ENCODE measurements around the gene GPBP1L1.
"Not testable (repeated sequence)": the region's sequence is repeated elsewhere in the genome, so short reads cannot be mapped to it uniquely, and the experiment has no call there.

GPBP1L1 gene

GRCh38 chr1:45687754-45688740, 1.7 kb upstream of the GPBP1L1 start, which contains the start of gene TMEM69:
TSS of gene TMEM69 (plus strand) at chr1:45688181. CDS start at chr1:45691069, 2,888 bp downstream.
- H3K4me1 Mint-ChIP-seq, result peaks cover 37% of the 10 kb centered on the region
- ATAC-seq, result peak; percentile 34
- peaks cover 88% of the 10 kb centered on the region for H3K36me3 Mint-ChIP-seq

DNA sequence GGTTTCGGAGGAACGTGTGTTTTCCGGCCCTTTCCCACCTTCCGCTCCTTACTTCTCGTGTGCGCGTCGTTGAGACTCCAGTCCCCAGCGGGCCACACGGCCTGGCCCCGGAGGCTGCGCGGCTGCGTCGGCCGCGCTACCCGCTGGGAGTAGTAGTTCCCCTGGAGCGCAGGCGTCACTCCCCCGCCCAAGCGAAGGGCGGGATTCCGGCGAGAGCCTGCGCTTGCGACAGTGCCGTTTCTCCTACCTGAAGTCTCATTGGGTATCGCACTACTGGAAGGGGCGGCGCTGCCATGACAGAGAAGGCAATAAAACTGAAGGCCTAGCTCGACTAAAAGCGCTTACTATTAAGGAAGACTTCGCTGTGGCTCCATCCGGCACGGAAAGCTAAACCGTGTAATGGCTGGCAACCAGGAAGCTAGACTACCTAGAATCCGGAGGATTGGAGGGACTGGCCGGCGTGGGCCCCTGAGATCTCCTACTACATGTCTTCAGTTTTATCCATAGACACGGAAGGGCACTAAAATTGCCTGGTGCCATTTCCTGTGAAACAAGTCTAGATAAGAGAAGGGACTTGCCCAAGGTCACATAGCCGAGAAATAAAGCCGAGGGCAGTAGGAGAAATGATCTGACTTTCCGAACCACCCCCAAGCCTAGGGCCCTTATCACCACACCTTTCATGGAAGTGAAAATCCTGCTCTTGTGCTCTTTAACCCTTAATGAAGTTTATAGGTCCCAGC, 851 bp upstream of the GPBP1L1 start:
- peak; percentile 92 for ATAC-seq
- DNase-seq (ENCODE audit: low spot score in 2 of 2), result peak; percentile 81 to 95
- H3K4me3 Mint-ChIP-seq, result peak overlapping the region; percentile 100
- peak overlapping the region; percentile 99 for H3K27ac Mint-ChIP-seq
- peaks cover 42% of the 10 kb centered on the region for H3K4me1 Mint-ChIP-seq
- H3K36me3 Mint-ChIP-seq, result peaks cover 79% of the 10 kb centered on the region
- H3K9me3 Mint-ChIP-seq, result no peaks in the 10 kb centered on the region

More at GRCh38 chr1:45687754-45688740, 1.7 kb upstream of the GPBP1L1 start, which contains the start of gene TMEM69:
- Mint-ChIP-seq H3K27ac (peak within 1 kb of the TSS; percentile 99), H3K4me3 (peak within 1 kb of the TSS; percentile 100), H3K9me3 (no peaks in the 10 kb centered on the region)
- peak; percentile 73 to 92 for DNase-seq (ENCODE audit: low spot score in 2 of 2)

GRCh38 chr1:45686015-45686287, 382 bp downstream of the GPBP1L1 start:
- peak overlapping the region; percentile 99 for H3K27ac Mint-ChIP-seq
- DNase-seq (ENCODE audit: low spot score in 2 of 2), result no peak
- H3K4me1 Mint-ChIP-seq, result peaks cover 42% of the 10 kb centered on the region
- no peaks in the 10 kb centered on the region for H3K9me3 Mint-ChIP-seq
- H3K36me3 Mint-ChIP-seq, result peaks cover 72% of the 10 kb centered on the region
- peak; percentile 2 for ATAC-seq
- peak overlapping the region; percentile 100 for H3K4me3 Mint-ChIP-seq

DNA sequence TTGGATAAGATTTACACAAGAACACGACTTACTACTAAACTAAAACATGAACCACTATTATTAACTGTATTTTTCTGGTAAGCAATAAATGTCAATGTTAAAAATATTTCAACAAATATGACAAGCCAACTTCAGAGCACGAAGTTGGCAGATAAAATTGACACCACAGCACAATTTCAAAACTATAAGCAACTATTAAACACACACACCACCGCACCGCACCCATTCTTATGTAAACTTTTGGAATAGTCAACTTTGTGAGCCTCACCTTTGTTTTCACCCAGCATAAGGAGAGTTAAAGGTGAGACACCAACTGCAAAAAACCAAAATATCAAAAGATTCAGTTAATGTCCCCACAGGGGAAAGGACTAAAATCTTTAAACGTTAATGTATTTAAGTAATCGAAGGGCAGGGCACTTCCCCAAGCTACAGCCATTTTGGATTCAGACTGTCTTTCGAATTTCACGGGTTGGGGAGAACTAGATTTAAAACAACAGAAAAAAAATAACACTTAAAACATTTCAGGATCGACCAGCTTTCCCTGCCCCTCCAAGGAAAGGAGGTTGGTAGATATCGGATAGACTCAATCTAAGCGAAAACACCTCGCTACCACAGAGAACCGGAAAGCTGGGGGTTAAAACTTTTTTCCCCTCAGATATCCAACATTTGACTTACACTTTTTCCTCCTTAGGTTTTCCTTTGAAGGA, 872 bp downstream of the GPBP1L1 start:
- Mint-ChIP-seq H3K9me3 (no peaks in the 10 kb centered on the region), H3K4me1 (peaks cover 45% of the 10 kb centered on the region), H3K4me3 (peak overlapping the region; percentile 100), H3K36me3 (peaks cover 70% of the 10 kb centered on the region), H3K27ac (peak overlapping the region; percentile 99)
- no peak for DNase-seq (ENCODE audit: low spot score in 2 of 2)
- no peak for ATAC-seq

GRCh38 chr1:45684402-45684801, 1.9 kb downstream of the GPBP1L1 start:
- no peaks in the 10 kb centered on the region for H3K9me3 Mint-ChIP-seq
- ATAC-seq (no peak), DNase-seq (ENCODE audit: low spot score in 2 of 2) (no peak)
- no peak overlapping the region for H3K27ac Mint-ChIP-seq
- peaks cover 50% of the 10 kb centered on the region for H3K4me1 Mint-ChIP-seq
- H3K4me3 Mint-ChIP-seq, result peak overlapping the region; percentile 100
- H3K36me3 Mint-ChIP-seq, result peaks cover 59% of the 10 kb centered on the region

- H3K9me3 Mint-ChIP-seq, result no peaks in the 10 kb centered on the region
- ATAC-seq (no peak), DNase-seq (ENCODE audit: low spot score in 2 of 2) (no peak)
- no peak overlapping the region for H3K4me3 Mint-ChIP-seq
- peaks cover 59% of the 10 kb centered on the region for H3K4me1 Mint-ChIP-seq
- peaks cover 48% of the 10 kb centered on the region for H3K36me3 Mint-ChIP-seq
- no peak overlapping the region for H3K27ac Mint-ChIP-seq
Measured at GRCh38 chr1:45682942-45683341, 3.4 kb downstream of the GPBP1L1 start.

GRCh38 chr1:45679123-45679522, 7.2 kb downstream of the GPBP1L1 start:
- Mint-ChIP-seq H3K9me3 (no peaks in the 10 kb centered on the region), H3K36me3 (peaks cover 25% of the 10 kb centered on the region), H3K27ac (peak overlapping the region; percentile 52), H3K4me1 (peaks cover 58% of the 10 kb centered on the region), H3K4me3 (no peak overlapping the region)
- DNase-seq (ENCODE audit: low spot score in 2 of 2), result no peak
- no peak for ATAC-seq

- H3K27ac Mint-ChIP-seq, result peak overlapping the region; percentile 52
Measured at GRCh38 chr1:45678489-45678888, 7.8 kb downstream of the GPBP1L1 start.

GRCh38 chr1:45677751-45678245, 8.5 kb downstream of the GPBP1L1 start:
- Mint-ChIP-seq H3K4me1 (peaks cover 65% of the 10 kb centered on the region), H3K4me3 (no peak overlapping the region), H3K9me3 (no peaks in the 10 kb centered on the region), H3K27ac (no peak overlapping the region), H3K36me3 (peaks cover 21% of the 10 kb centered on the region)
- DNase-seq (ENCODE audit: low spot score in 2 of 2) (no peak), ATAC-seq (no peak)

More at GRCh38 chr1:45678489-45678888, 7.8 kb downstream of the GPBP1L1 start:
- ATAC-seq (no peak), DNase-seq (ENCODE audit: low spot score in 2 of 2) (no peak)
- Mint-ChIP-seq H3K4me3 (no peak overlapping the region), H3K9me3 (no peaks in the 10 kb centered on the region), H3K36me3 (peaks cover 21% of the 10 kb centered on the region), H3K4me1 (peaks cover 63% of the 10 kb centered on the region)

DNA sequence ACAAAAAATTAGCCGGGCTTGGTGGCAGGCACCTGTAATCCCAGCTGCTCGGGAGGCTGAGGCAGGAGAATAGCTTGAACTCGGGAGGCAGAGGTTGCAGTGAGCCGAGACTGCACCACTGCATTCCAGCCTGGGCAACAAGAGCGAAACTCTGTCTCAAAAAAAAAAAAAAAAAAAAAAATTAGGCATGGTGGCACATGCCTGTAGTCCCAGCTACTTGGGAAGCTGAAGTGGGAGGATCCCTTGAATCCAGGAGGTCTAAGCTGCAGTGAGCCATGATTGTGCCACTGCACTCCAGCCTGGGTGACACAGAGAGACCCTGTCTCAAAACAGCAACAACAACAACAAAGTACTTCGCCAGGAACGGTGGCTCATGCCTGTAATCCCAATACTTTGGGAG, 9.8 kb downstream of the GPBP1L1 start:
- not testable (repeated sequence) for H3K4me3 Mint-ChIP-seq

DNA sequence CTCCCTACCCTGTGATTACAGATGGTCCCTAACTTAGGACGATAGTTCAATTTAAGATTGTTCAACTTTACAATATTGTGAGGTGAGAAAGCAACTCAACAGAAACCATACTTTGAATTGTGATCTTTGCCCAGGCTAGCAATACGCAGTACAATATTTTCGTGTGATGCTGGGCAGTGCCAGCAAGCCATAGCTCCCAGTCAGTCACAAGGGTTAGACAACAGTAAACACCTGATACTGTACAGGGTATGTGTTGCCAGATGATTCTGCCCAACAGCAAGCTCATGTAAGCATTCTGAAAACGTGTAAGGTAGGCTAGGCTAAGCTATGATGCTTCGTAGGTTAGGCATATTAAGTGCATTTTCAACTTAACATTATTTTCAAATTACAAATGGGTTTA, 11.9 kb downstream of the GPBP1L1 start:
- DNase-seq (ENCODE audit: low spot score in 2 of 2) (no peak), ATAC-seq (no peak)
- Mint-ChIP-seq H3K36me3 (peaks cover 21% of the 10 kb centered on the region), H3K27ac (no peak overlapping the region), H3K4me3 (no peak overlapping the region), H3K9me3 (no peaks in the 10 kb centered on the region), H3K4me1 (peaks cover 65% of the 10 kb centered on the region)

More for the DNA sequence above, 9.8 kb downstream of the GPBP1L1 start:
- Mint-ChIP-seq H3K4me1 (peaks cover 69% of the 10 kb centered on the region), H3K36me3 (peaks cover 21% of the 10 kb centered on the region)
- H3K27ac Mint-ChIP-seq; ATAC-seq; H3K9me3 Mint-ChIP-seq; DNase-seq (ENCODE audit: low spot score in 2 of 2): not testable (repeated sequence)

DNA sequence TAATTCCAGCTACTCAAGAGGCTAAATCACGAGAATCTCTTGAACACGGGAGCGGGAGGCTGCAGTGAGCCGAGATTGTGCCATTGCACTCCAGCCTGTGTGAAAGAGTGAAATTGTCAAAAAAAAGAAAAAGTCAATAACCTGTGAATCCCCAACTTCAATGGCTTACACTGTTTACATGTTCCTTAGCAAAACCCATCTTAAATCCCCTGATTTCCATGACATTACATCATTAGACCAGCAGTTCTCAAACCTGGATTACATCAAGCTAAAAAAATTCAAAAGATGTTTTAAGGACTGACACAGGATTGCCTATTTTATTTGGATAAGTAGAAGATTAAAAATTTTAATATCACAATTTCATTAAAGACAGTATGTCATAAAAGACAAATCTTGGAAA, 12.4 kb downstream of the GPBP1L1 start:
- Mint-ChIP-seq H3K4me3 (no peak overlapping the region), H3K4me1 (peaks cover 60% of the 10 kb centered on the region), H3K9me3 (no peaks in the 10 kb centered on the region), H3K27ac (peak overlapping the region; percentile 11), H3K36me3 (peaks cover 21% of the 10 kb centered on the region)
- no peak for ATAC-seq
- no peak for DNase-seq (ENCODE audit: low spot score in 2 of 2)

DNA sequence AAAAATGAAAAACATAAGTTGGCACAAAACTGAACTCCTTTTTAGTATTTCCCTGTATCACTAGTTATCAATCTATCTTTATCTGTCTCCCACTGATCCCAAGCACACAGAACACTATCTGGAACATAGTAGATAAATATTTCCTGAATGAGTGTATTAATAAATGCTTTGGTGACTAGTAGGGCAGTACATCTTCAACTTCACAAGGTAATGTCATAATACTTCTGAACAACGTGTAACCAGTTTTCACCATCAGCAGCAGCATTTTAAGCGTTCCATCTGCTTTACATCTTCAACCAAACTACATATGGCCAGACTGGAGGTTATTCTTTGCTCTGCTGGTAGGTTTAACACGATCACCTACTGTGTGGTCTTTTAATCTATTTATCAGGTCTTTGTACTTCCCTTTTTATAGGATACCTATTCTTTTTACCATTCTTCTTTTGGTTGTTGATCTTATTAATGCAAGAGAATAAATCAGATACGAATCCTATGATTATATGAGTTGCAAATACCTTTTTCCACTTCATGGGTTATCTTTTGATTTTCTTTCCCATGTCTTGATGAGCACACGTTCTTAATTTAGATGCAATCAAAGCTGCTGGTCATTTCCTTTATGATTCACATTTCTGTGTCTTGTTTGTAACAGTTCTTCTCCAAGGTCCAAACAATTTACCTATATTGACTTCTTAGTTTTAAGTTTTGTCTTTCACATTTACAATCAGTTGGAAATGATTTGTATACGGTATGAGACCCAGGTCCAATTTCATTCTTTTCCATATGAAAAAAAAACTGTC, 16.3 kb downstream of the GPBP1L1 start:
- peak overlapping the region; percentile 37 for H3K27ac Mint-ChIP-seq

DNA sequence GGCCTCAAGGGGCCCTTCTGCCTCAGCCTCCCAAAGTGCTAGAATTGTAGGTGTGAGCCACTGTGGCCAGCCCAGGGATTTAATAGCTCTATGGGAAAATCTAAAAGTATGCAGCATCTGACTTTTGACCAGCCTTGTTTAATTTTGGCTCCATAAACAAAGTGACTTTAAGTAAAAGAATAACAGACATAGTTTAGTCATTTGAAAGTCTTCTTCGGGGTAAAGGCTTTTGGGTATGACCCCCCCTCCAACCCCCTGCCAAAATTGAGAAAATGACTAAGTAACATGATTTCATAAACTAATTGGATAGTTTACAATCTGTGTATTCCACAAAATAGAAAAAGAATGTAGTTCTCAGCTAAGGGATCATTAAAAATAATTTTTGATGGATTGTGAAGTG, 17.0 kb downstream of the GPBP1L1 start:
- DNase-seq (ENCODE audit: low spot score in 2 of 2) (no peak), ATAC-seq (no peak)
- Mint-ChIP-seq H3K4me1 (peaks cover 47% of the 10 kb centered on the region), H3K9me3 (no peaks in the 10 kb centered on the region), H3K27ac (peak overlapping the region; percentile 37), H3K36me3 (peaks cover 14% of the 10 kb centered on the region), H3K4me3 (no peak overlapping the region)

More for the DNA sequence above, 16.3 kb downstream of the GPBP1L1 start:
- ATAC-seq (no peak), DNase-seq (ENCODE audit: low spot score in 2 of 2) (no peak)
- H3K9me3 Mint-ChIP-seq, result no peaks in the 10 kb centered on the region
- H3K4me3 Mint-ChIP-seq, result no peak overlapping the region
- peaks cover 21% of the 10 kb centered on the region for H3K36me3 Mint-ChIP-seq
- H3K4me1 Mint-ChIP-seq, result peaks cover 54% of the 10 kb centered on the region
